ENCODE measurements around the gene RIC1. TPM values are rescaled to one million over a fixed set of nuclear protein-coding genes. Genes with fewer than 3 reads are reported as not detected.

The RIC1 gene
- total and polyA plus RNA-seq, 2 of the 13 experiments (the other 11 are each of a cell fraction or from before 2014, with no cell fraction given): 18.2 to 19.0 TPM

DNA sequence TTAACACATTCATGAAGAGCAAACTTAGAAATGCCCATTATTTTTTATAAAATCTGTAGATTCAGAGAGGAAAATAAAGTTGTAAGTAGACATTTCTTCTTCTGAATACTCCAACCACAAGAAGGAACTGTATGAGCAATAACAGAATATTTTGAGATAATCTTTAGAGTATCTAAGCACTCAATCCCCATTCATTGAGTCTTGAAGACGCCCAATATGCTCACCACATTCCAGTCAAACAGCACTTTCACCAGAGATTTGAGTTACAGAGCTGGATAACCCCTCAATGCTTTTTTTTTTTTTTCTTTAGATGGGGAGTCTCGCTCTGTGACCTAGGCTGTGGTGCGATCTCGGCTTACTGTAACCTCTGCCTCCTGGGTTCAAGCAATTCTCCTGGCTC is 14.7 kb upstream of the RIC1 start:
- Histone ChIP-seq H3K4me1 (ENCODE audit: insufficient read depth, low read length) (peaks cover 4% of the 10 kb centered on the region), H3K4me2 (ENCODE audit: low read depth, low read length) (no peak overlapping the region), H3K27me3 (ENCODE audit: control insufficient read depth in 1 of 2, insufficient read depth in 2 of 2, low read length in 2 of 2) (no peaks in the 10 kb centered on the region), H3K79me2 (ENCODE audit: insufficient read depth, low read length) (no peaks in the 10 kb centered on the region), H3K9ac (ENCODE audit: insufficient read depth, low read depth, low read length) (no peak overlapping the region), H3K36me3 (replicated peaks in 1 of 2; ENCODE audit: control insufficient read depth in 1 of 2, insufficient read depth in 2 of 2, low read length in 2 of 2) (no peaks in the 10 kb centered on the region), H2AFZ (ENCODE audit: low read length) (no peak overlapping the region), H3K9me3 (ENCODE audit: low read length) (no peaks in the 10 kb centered on the region), H3K4me3 (replicated peaks in 1 of 3; ENCODE audit: insufficient read depth in 1 of 3, low read depth in 2 of 3, low read length in 3 of 3) (no peak overlapping the region), H4K20me1 (ENCODE audit: insufficient read depth, low read length) (no peaks in the 10 kb centered on the region), H3K27ac (ENCODE audit: extremely low read length, insufficient read depth, low read length) (no peak overlapping the region)
- intact Hi-C loops (cut with micrococcal nuclease; ENCODE audit: unreplicated experiment) (no loop called here), in situ Hi-C loops (cut with HindIII; ENCODE audit: extremely low pct_ligation_motif_present, low pct_unique_long_range_greater_than_20kb) (no loop called here)
- TF ChIP-seq ZNF274 (CRISPR knock-in tag; IDR thresholded peaks at IDR 0.05) (no peak), SNAPC5 (CRISPR knock-in tag; IDR thresholded peaks at IDR 0.05; ENCODE audit: borderline replicate concordance) (no peak)
- ChIA-PET POLR2A (no interaction called here), CTCF (ENCODE audit: low intra/inter-chr PET ratio, low total read pairs) (no interaction called here)
- BruUV-seq (replicated peaks): no TSS peak
- FAIRE-seq (no peak), ATAC-seq (no peak), DNase-seq (ENCODE audit: low spot score) (no peak)
- 93% methylated on average over 4 of the region's 4 CpGs for WGBS (ENCODE audit: low lambda C conversion rate)

- in situ Hi-C loops (cut with HindIII; ENCODE audit: extremely low pct_ligation_motif_present, low pct_unique_long_range_greater_than_20kb) (no loop called here), intact Hi-C loops (cut with micrococcal nuclease; ENCODE audit: unreplicated experiment) (no loop called here)
- ATAC-seq (no peak), FAIRE-seq (no peak), DNase-seq (ENCODE audit: low spot score) (no peak)
- POLR2A ChIA-PET: no interaction called here
- no peak overlapping the region for H3K4me2 ChIP-seq (ENCODE audit: low read depth, low read length)
- H3K79me2 ChIP-seq (ENCODE audit: insufficient read depth, low read length): no peaks in the 10 kb centered on the region
- H3K4me3 ChIP-seq (replicated peaks in 1 of 3; ENCODE audit: insufficient read depth in 1 of 3, low read depth in 2 of 3, low read length in 3 of 3): no peak overlapping the region
- no peaks in the 10 kb centered on the region for H3K27me3 ChIP-seq (ENCODE audit: control insufficient read depth in 1 of 2, insufficient read depth in 2 of 2, low read length in 2 of 2)
- no TSS peak for BruUV-seq (replicated peaks)
- CTCF ChIA-PET (ENCODE audit: low intra/inter-chr PET ratio, low total read pairs): no interaction called here
- no peaks in the 10 kb centered on the region for H4K20me1 ChIP-seq (ENCODE audit: insufficient read depth, low read length)
- H2AFZ ChIP-seq (ENCODE audit: low read length): no peak overlapping the region
- H3K9me3 ChIP-seq (ENCODE audit: low read length): no peaks in the 10 kb centered on the region
- H3K4me1 ChIP-seq (ENCODE audit: insufficient read depth, low read length): no peaks in the 10 kb centered on the region
- WGBS (ENCODE audit: low lambda C conversion rate): 85% methylated on average over 3 of the region's 3 CpGs
- H3K27ac ChIP-seq (ENCODE audit: extremely low read length, insufficient read depth, low read length): no peak overlapping the region
- TF ChIP-seq NFYC (CRISPR knock-in tag; IDR thresholded peaks at IDR 0.05): no peak
- peak; percentile 14 for TF ChIP-seq HNRNPK (IDR thresholded peaks at IDR 0.05; ENCODE audit: low read depth, low read length, poor library complexity, severe bottlenecking)
- TF ChIP-seq, protein P1, sequence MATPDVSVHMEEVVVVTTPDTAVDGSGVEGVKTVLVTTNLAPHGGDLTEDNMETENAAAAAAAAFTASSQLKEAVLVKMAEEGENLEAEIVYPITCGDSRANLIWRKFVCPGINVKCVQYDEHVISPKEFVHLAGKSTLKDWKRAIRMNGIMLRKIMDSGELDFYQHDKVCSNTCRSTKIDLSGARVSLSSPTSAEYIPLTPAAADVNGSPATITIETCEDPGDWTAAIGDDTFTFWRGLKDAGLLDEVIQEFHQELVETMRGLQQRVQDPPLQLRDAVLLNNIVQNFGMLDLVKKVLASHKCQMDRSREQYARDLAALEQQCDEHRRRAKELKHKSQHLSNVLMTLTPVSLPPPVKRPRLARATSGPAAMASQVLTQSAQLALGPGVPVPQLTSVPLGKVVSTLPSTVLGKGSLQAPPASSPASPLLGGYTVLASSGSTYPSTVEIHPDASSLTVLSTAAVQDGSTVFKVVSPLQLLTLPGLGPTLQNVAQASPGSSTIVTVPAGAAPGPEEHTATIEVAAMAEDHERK (CRISPR knock-in tag; IDR thresholded peaks at IDR 0.05; ENCODE audit: low read depth): no peak
- no peak for TF ChIP-seq RELA (CRISPR knock-in tag; IDR thresholded peaks at IDR 0.05)
- TF ChIP-seq SIX1 (CRISPR knock-in tag; IDR thresholded peaks at IDR 0.05; ENCODE audit: borderline replicate concordance): no peak
- H3K9ac ChIP-seq (ENCODE audit: insufficient read depth, low read depth, low read length): no peak overlapping the region
- no peaks in the 10 kb centered on the region for H3K36me3 ChIP-seq (replicated peaks in 1 of 2; ENCODE audit: control insufficient read depth in 1 of 2, insufficient read depth in 2 of 2, low read length in 2 of 2)
These were observed 13.9 kb upstream of the RIC1 start for GRCh38 chr9:5614985-5615384.
